LNCaP clone FGC (cell line): ENCODE results near the gene C8G.

Experiments used
- DNase-seq: peaks from one replicate; pipeline ENCODE4 v3.0.0-alpha.2; 2011; ENCODE audit warnings: low read depth
- H3K4me3 ChIP-seq: 2 replicates; pipeline ENCODE4 v1.5.1; 2011; ENCODE audit warnings: mild to moderate bottlenecking, low read depth, low read length, control low read depth
- CTCF ChIP-seq: IDR thresholded peaks from 2 replicates; pipeline ENCODE4 v1.5.1; 2012; ENCODE audit warnings: mild to moderate bottlenecking; ENCODE audit not compliant: control insufficient read depth, insufficient read depth; ENCODE audit errors: extremely low read depth

C8G gene

GRCh38 chr9:136995362-136995761 lies 50.3 kb downstream of the C8G start:
- DNase-seq = no peak
- no peak for TF ChIP-seq CTCF
- H3K4me3 ChIP-seq = no peak overlapping the region

- DNase-seq = no peak
- TF ChIP-seq CTCF = no peak
- H3K4me3 ChIP-seq = no peak overlapping the region
Observed at GRCh38 chr9:136995772-136996311, 50.8 kb downstream of the C8G start.
